ENCODE results near the gene COPS8.

- TF ChIP-seq ZNF274 (IDR thresholded peaks at IDR 0.05; ENCODE audit: low read depth, low read length) (no peak), YY1 (IDR thresholded peaks at IDR 0.05; ENCODE audit: insufficient read depth, insufficient read length) (no peak), SUZ12 (IDR thresholded peaks at IDR 0.05; ENCODE audit: extremely low read depth, insufficient read depth, insufficient read length) (no peak)
These were observed 19.3 kb upstream of the COPS8 start for GRCh38 chr2:237066396-237066795.
